ENCODE results near the gene ITGAD. TPM values are rescaled to one million over a fixed set of nuclear protein-coding genes. Genes with fewer than 3 reads are reported as not detected.

The ITGAD gene
- total RNA-seq, 1 donor from 2014 or later, result not detected

GRCh38 chr16:31403590-31404352, 10.6 kb downstream of the ITGAD start:
- DNase-seq (ENCODE audit: extremely low spot score in 2 of 2), result no peak
- TF ChIP-seq CTCF (IDR thresholded peaks at IDR 0.05) (no peak), POLR2A (IDR thresholded peaks at IDR 0.05) (no peak), POLR2AphosphoS5 (IDR thresholded peaks at IDR 0.05; ENCODE audit: insufficient read depth in 1 of 2, low read depth in 1 of 2) (no peak)
- Histone ChIP-seq H3K4me1 (no peaks in the 10 kb centered on the region), H3K36me3 (no peaks in the 10 kb centered on the region), H3K9me3 (no peaks in the 10 kb centered on the region), H3K4me3 (no peak overlapping the region), H3K27ac (no peak overlapping the region), H3K27me3 (no peaks in the 10 kb centered on the region)
- intact Hi-C loops (cut with DNase I), result no loop called here

- intact Hi-C loops (cut with DNase I), result no loop called here
- no peaks in the 10 kb centered on the region for H3K9me3 ChIP-seq
- no peak overlapping the region for H3K4me3 ChIP-seq
- no peaks in the 10 kb centered on the region for H3K27me3 ChIP-seq
- DNase-seq (ENCODE audit: extremely low spot score in 2 of 2), result no peak
- no peaks in the 10 kb centered on the region for H3K36me3 ChIP-seq
- H3K4me1 ChIP-seq, result no peaks in the 10 kb centered on the region
- H3K27ac ChIP-seq, result no peak overlapping the region
- no peak for TF ChIP-seq POLR2AphosphoS5 (IDR thresholded peaks at IDR 0.05; ENCODE audit: insufficient read depth in 1 of 2, low read depth in 1 of 2)
- no peak for TF ChIP-seq CTCF (IDR thresholded peaks at IDR 0.05)
Measured at GRCh38 chr16:31404353-31405064, 11.4 kb downstream of the ITGAD start.

GRCh38 chr16:31407406-31407805, 14.3 kb downstream of the ITGAD start:
- Histone ChIP-seq H3K4me1 (no peaks in the 10 kb centered on the region), H3K9me3 (no peaks in the 10 kb centered on the region), H3K4me3 (no peak overlapping the region), H3K27ac (no peak overlapping the region), H3K27me3 (no peaks in the 10 kb centered on the region), H3K36me3 (no peaks in the 10 kb centered on the region)
- TF ChIP-seq POLR2A (IDR thresholded peaks at IDR 0.05), result no peak
- TF ChIP-seq CTCF (IDR thresholded peaks at IDR 0.05), result no peak
- TF ChIP-seq POLR2AphosphoS5 (IDR thresholded peaks at IDR 0.05; ENCODE audit: insufficient read depth in 1 of 2, low read depth in 1 of 2), result no peak
- no peak for DNase-seq (ENCODE audit: extremely low spot score in 2 of 2)
- intact Hi-C loops (cut with DNase I), result no loop called here

- intact Hi-C loops (cut with DNase I), result no loop called here
- no peak overlapping the region for H3K4me3 ChIP-seq
- no peaks in the 10 kb centered on the region for H3K27me3 ChIP-seq
- H3K27ac ChIP-seq, result no peak overlapping the region
- no peaks in the 10 kb centered on the region for H3K36me3 ChIP-seq
- no peaks in the 10 kb centered on the region for H3K9me3 ChIP-seq
- H3K4me1 ChIP-seq, result no peaks in the 10 kb centered on the region
- no peak for DNase-seq (ENCODE audit: extremely low spot score in 2 of 2)
- TF ChIP-seq POLR2AphosphoS5 (IDR thresholded peaks at IDR 0.05; ENCODE audit: insufficient read depth in 1 of 2, low read depth in 1 of 2) (no peak), POLR2A (IDR thresholded peaks at IDR 0.05) (no peak), CTCF (IDR thresholded peaks at IDR 0.05) (no peak)
Measured at GRCh38 chr16:31409433-31409832, 16.3 kb downstream of the ITGAD start.

- no peak for TF ChIP-seq POLR2AphosphoS5 (IDR thresholded peaks at IDR 0.05; ENCODE audit: insufficient read depth in 1 of 2, low read depth in 1 of 2)
- TF ChIP-seq CTCF (IDR thresholded peaks at IDR 0.05), result no peak
- TF ChIP-seq POLR2A (IDR thresholded peaks at IDR 0.05), result no peak
- no peak for DNase-seq (ENCODE audit: extremely low spot score in 2 of 2)
- intact Hi-C loops (cut with DNase I), result no loop called here
- Histone ChIP-seq H3K4me1 (no peaks in the 10 kb centered on the region), H3K4me3 (no peak overlapping the region), H3K27ac (no peak overlapping the region), H3K9me3 (no peaks in the 10 kb centered on the region), H3K36me3 (no peaks in the 10 kb centered on the region), H3K27me3 (no peaks in the 10 kb centered on the region)
Measured at GRCh38 chr16:31410082-31410481, 16.9 kb downstream of the ITGAD start.
